ENCODE data around the gene ZBTB16. TPM values are rescaled to one million over a fixed set of nuclear protein-coding genes. Genes with fewer than 3 reads are reported as not detected.

The ZBTB16 gene
- total and polyA plus RNA-seq, 8 donors: 7.9 to 318 (median 55.3) TPM

GRCh38 chr11:114031246-114031966 is 28.1 kb upstream of the ZBTB16 start:
- TF ChIP-seq POLR2AphosphoS5 (IDR thresholded peaks at IDR 0.05) (no peak), POLR2A (IDR thresholded peaks at IDR 0.05) (no peak), CTCF (IDR thresholded peaks at IDR 0.05) (no peak), EP300 (IDR thresholded peaks at IDR 0.05) (no peak)
- H3K27ac ChIP-seq: no peak overlapping the region
- intact Hi-C loops (cut with DNase I; ENCODE audit: low total_unique reads): no loop called here
- H3K27me3 ChIP-seq: peaks cover 0 to 6% (median 0%) of the 10 kb centered on the region in 3 donors
- no peaks in the 10 kb centered on the region for H3K36me3 ChIP-seq
- DNase-seq: no peak
- H3K4me1 ChIP-seq: peaks cover 2 to 8% (median 8%) of the 10 kb centered on the region in 4 donors
- whole genome bisulfite sequencing, 5 donors: 81 to 86% (median 84%) methylated on average over 18 of the region's 18 CpGs
- H3K4me3 ChIP-seq: no peak overlapping the region
- H3K9me3 ChIP-seq: no peaks in the 10 kb centered on the region

GRCh38 chr11:114031967-114032320 is 27.6 kb upstream of the ZBTB16 start:
- intact Hi-C loops (cut with DNase I; ENCODE audit: low total_unique reads): no loop called here
- peaks cover 7 to 14% (median 13%) of the 10 kb centered on the region in 4 donors for H3K4me1 ChIP-seq
- H3K27me3 ChIP-seq: peaks cover 0 to 6% (median 0%) of the 10 kb centered on the region in 3 donors
- WGBS, 5 donors: 74 to 81% (median 79%) methylated on average over 5 of the region's 5 CpGs
- H3K36me3 ChIP-seq: no peaks in the 10 kb centered on the region
- no peak overlapping the region for H3K27ac ChIP-seq
- H3K4me3 ChIP-seq: no peak overlapping the region
- DNase-seq: no peak
- TF ChIP-seq POLR2AphosphoS5 (IDR thresholded peaks at IDR 0.05) (no peak), CTCF (IDR thresholded peaks at IDR 0.05) (no peak), POLR2A (IDR thresholded peaks at IDR 0.05) (no peak), EP300 (IDR thresholded peaks at IDR 0.05) (no peak)
- no peaks in the 10 kb centered on the region for H3K9me3 ChIP-seq

GRCh38 chr11:114033066-114033465 is 26.4 kb upstream of the ZBTB16 start:
- 88 to 93% (median 89%) methylated on average over 5 of the region's 5 CpGs for WGBS, 5 donors
- Histone ChIP-seq H3K36me3 (no peaks in the 10 kb centered on the region), H3K4me1 (peaks cover 8 to 14% (median 13%) of the 10 kb centered on the region in 4 donors), H3K4me3 (no peak overlapping the region), H3K9me3 (no peaks in the 10 kb centered on the region), H3K27ac (no peak overlapping the region), H3K27me3 (peaks cover 0 to 6% (median 0%) of the 10 kb centered on the region in 3 donors)
- intact Hi-C loops (cut with DNase I; ENCODE audit: low total_unique reads): no loop called here
- TF ChIP-seq POLR2AphosphoS5 (IDR thresholded peaks at IDR 0.05): no peak
- no peak for TF ChIP-seq POLR2A (IDR thresholded peaks at IDR 0.05)
- TF ChIP-seq CTCF (IDR thresholded peaks at IDR 0.05): no peak
- TF ChIP-seq EP300 (IDR thresholded peaks at IDR 0.05): no peak
- DNase-seq: no peak

- Histone ChIP-seq H3K4me3 (no peak overlapping the region), H3K36me3 (no peaks in the 10 kb centered on the region), H3K27ac (no peak overlapping the region), H3K9me3 (no peaks in the 10 kb centered on the region), H3K27me3 (peaks cover 0 to 6% (median 0%) of the 10 kb centered on the region in 3 donors), H3K4me1 (peaks cover 8 to 14% (median 13%) of the 10 kb centered on the region in 4 donors)
- WGBS, 5 donors: 84 to 92% (median 87%) methylated on average over 2 of the region's 2 CpGs
- no peak for TF ChIP-seq POLR2AphosphoS5 (IDR thresholded peaks at IDR 0.05)
- TF ChIP-seq POLR2A (IDR thresholded peaks at IDR 0.05): no peak
- intact Hi-C loops (cut with DNase I; ENCODE audit: low total_unique reads): no loop called here
- no peak for DNase-seq
These were observed 25.9 kb upstream of the ZBTB16 start for GRCh38 chr11:114033572-114033971.

- Histone ChIP-seq H3K9me3 (no peaks in the 10 kb centered on the region), H3K27me3 (no peaks in the 10 kb centered on the region), H3K4me1 (peaks cover 8 to 14% (median 13%) of the 10 kb centered on the region in 4 donors), H3K36me3 (no peaks in the 10 kb centered on the region), H3K4me3 (no peak overlapping the region), H3K27ac (no peak overlapping the region)
- intact Hi-C loops (cut with DNase I; ENCODE audit: low total_unique reads): no loop called here
- peak in 1 of 2 donors; percentile 17 for DNase-seq
- WGBS, 5 donors: 84 to 93% (median 91%) methylated on average over 11 of the region's 11 CpGs
- no peak for TF ChIP-seq POLR2AphosphoS5 (IDR thresholded peaks at IDR 0.05)
- TF ChIP-seq CTCF (IDR thresholded peaks at IDR 0.05): no peak
- TF ChIP-seq POLR2A (IDR thresholded peaks at IDR 0.05): no peak
- no peak for TF ChIP-seq EP300 (IDR thresholded peaks at IDR 0.05)
These were observed 24.6 kb upstream of the ZBTB16 start for GRCh38 chr11:114034956-114035355.

All from stomach (tissue), 9 donors.